Esophagus squamous epithelium (tissue), 5 donors: ENCODE measurements around the gene TRMT44. TPM values are rescaled to one million over a fixed set of nuclear protein-coding genes. Genes with fewer than 3 reads are reported as not detected.
A peak's percentile ranks its signal among the peaks of the same experiment; 100 is the strongest.

Source experiments
- DNase-seq: peaks from one replicate; lab custom pipeline; 2025; lab: John Stamatoyannopoulos, UW
- H3K27ac ChIP-seq, 4 donors: fragments of 200-600 bp; sonication (generic); one replicate each; pipeline ENCODE4 v1.5.1; 2016 to 2019; ENCODE audit warnings: mild to moderate bottlenecking in 1 of 4
- H3K27me3 ChIP-seq, 4 donors: fragments of 200-600 bp; sonication (generic); 1 replicate in 3 of 4; 2 replicates in 1 of 4; pipeline versions ENCODE4 v1.5.1 to v1.6.0; 2017 to 2021; ENCODE audit warnings: antibody characterized with exemption in 1 of 4
- H3K36me3 ChIP-seq, 3 donors: fragments of 200-600 bp; sonication (generic); one replicate each; pipeline ENCODE4 v1.5.1; 2016 to 2019
- H3K4me1 ChIP-seq, 3 donors: fragments of 200-600 bp; sonication (generic); one replicate each; pipeline ENCODE4 v1.5.1; 2017 to 2019
- H3K4me3 ChIP-seq, 4 donors: fragments of 200-600 bp; sonication (generic); 1 replicate in 3 of 4; 2 replicates in 1 of 4; pipeline ENCODE4 v1.5.1; 2016 to 2019; ENCODE audit warnings: mild to moderate bottlenecking in 2 of 4, moderate library complexity in 1 of 4
- H3K9me3 ChIP-seq, 3 donors: fragments of 200-600 bp; sonication (generic); one replicate each; pipeline ENCODE4 v1.5.1; 2016 to 2019
- CTCF ChIP-seq, 6 experiments: fragments of 450-650 bp in 4 of 6; fragments of 200-600 bp in 2 of 6; sonication (generic) in 2 of 6; IDR thresholded peaks; one replicate each; pipeline ENCODE4 v1.5.1; 2016 to 2019; ENCODE audit warnings: antibody characterized with exemption in 6 of 6, mild to moderate bottlenecking in 4 of 6, moderate library complexity in 4 of 6
- POLR2A ChIP-seq, 4 donors: fragments of 450-650 bp; IDR thresholded peaks; one replicate each; pipeline ENCODE4 v1.6.1; 2017; ENCODE audit warnings: antibody characterized with exemption in 4 of 4, mild to moderate bottlenecking in 4 of 4, moderate library complexity in 3 of 4
- WGBS, 2 donors: methylation state at CpG; one replicate each; pipeline ENCODE4 v1.1.5; 2018; 5-methylcytosine and 5-hydroxymethylcytosine counted together
- intact Hi-C: fragments of 100-400 bp; cut with DNase I; formaldehyde crosslinking; loops from one replicate; pipeline ENCODE4 v1.15.0; 2022
- total RNA-seq, 4 donors: library from RNA; depleted of rRNA; stranded (reverse); fragments of >200 nt; gene quantifications; one replicate each; pipeline ENCODE4 v1.1.0, GENCODE V29; 2016
- donor health status: DM: yes; HTN: yes; CAD: no.

TRMT44 gene
- total RNA-seq, 4 donors from 2014 or later = 26.8 to 31.7 (median 28.8) TPM

- peaks cover 0 to 42% (median 30%) of the 10 kb centered on the region in 3 donors for H3K4me1 ChIP-seq
- no peaks in the 10 kb centered on the region for H3K27me3 ChIP-seq
- 36% methylated on average over 8 of the region's 8 CpGs for WGBS, 2 donors
- no peak for TF ChIP-seq POLR2A (IDR thresholded peaks at IDR 0.05)
- TF ChIP-seq CTCF (IDR thresholded peaks at IDR 0.05) = no peak
- DNase-seq = no peak
- intact Hi-C loops = no loop called here
- peak overlapping the region; percentile 28 to 83 (median 75) for H3K27ac ChIP-seq
- H3K9me3 ChIP-seq = no peaks in the 10 kb centered on the region
- H3K36me3 ChIP-seq = peaks cover 9 to 97% (median 10%) of the 10 kb centered on the region in 3 donors
- no peak overlapping the region for H3K4me3 ChIP-seq
Observed at GRCh38 chr4:8393593-8394038, 47.0 kb upstream of the TRMT44 start.

- no peak for TF ChIP-seq POLR2A (IDR thresholded peaks at IDR 0.05)
- TF ChIP-seq CTCF (IDR thresholded peaks at IDR 0.05) = no peak
- 37 to 43% methylated on average over 7 to 14 of the region's 19 CpGs for WGBS, 2 donors
Observed at GRCh38 chr4:8394061-8394519, 46.5 kb upstream of the TRMT44 start.

GRCh38 chr4:8394806-8395205 lies 45.8 kb upstream of the TRMT44 start:
- no peak for DNase-seq
- 73 to 79% methylated on average over 5 to 6 of the region's 12 CpGs for WGBS, 2 donors
- H3K36me3 ChIP-seq = peaks cover 0 to 97% (median 6%) of the 10 kb centered on the region in 3 donors
- intact Hi-C loops = no loop called here
- no peak overlapping the region for H3K4me3 ChIP-seq
- peak overlapping the region; percentile 53 to 83 (median 75) for H3K27ac ChIP-seq
- peaks cover 0 to 42% (median 30%) of the 10 kb centered on the region in 3 donors for H3K4me1 ChIP-seq
- H3K27me3 ChIP-seq = no peaks in the 10 kb centered on the region
- TF ChIP-seq CTCF (IDR thresholded peaks at IDR 0.05) (no peak), POLR2A (IDR thresholded peaks at IDR 0.05) (no peak)
- no peaks in the 10 kb centered on the region for H3K9me3 ChIP-seq

More at GRCh38 chr4:8394061-8394519, 46.5 kb upstream of the TRMT44 start:
- Histone ChIP-seq H3K4me1 (peaks cover 0 to 42% (median 30%) of the 10 kb centered on the region in 3 donors), H3K27me3 (no peaks in the 10 kb centered on the region), H3K27ac (peak overlapping the region; percentile 53 to 83 (median 75)), H3K36me3 (peaks cover 5 to 97% (median 8%) of the 10 kb centered on the region in 3 donors), H3K4me3 (no peak overlapping the region), H3K9me3 (no peaks in the 10 kb centered on the region)
- no peak for DNase-seq
- intact Hi-C loops = no loop called here

- intact Hi-C loops = no loop called here
- no peak overlapping the region for H3K4me3 ChIP-seq
- H3K27me3 ChIP-seq = no peaks in the 10 kb centered on the region
- 93 to 97% methylated on average over 9 to 11 of the region's 12 CpGs for WGBS, 2 donors
- DNase-seq = no peak
- TF ChIP-seq POLR2A (IDR thresholded peaks at IDR 0.05) (no peak), CTCF (IDR thresholded peaks at IDR 0.05) (no peak)
- H3K4me1 ChIP-seq = peaks cover 0 to 45% (median 30%) of the 10 kb centered on the region in 3 donors
- peaks cover 0 to 96% (median 6%) of the 10 kb centered on the region in 3 donors for H3K36me3 ChIP-seq
- no peaks in the 10 kb centered on the region for H3K9me3 ChIP-seq
- peak overlapping the region in 2 of 4 donors; percentile 82 to 83 for H3K27ac ChIP-seq
Observed at GRCh38 chr4:8395504-8396296, 44.9 kb upstream of the TRMT44 start.
